Hepatocyte (in vitro differentiated cells): Measurements from ENCODE around the gene GPC5. TPM values are rescaled to one million over a fixed set of nuclear protein-coding genes. Genes with fewer than 3 reads are reported as not detected.

Source experiments
- DNase-seq: peaks from one replicate; pipeline ENCODE4 v3.0.0-alpha.2; 2016; ENCODE audit warnings: low spot score
- H2AFZ ChIP-seq: fragments of 200-600 bp; sonication (generic); 2 replicates; pipeline ENCODE4 v1.6.0; 2016; ENCODE audit warnings: antibody characterized with exemption, mild to moderate bottlenecking
- H3K27ac ChIP-seq: fragments of 200-600 bp; sonication (generic); 2 replicates; pipeline ENCODE4 v1.5.1; 2016; ENCODE audit warnings: mild to moderate bottlenecking
- H3K27me3 ChIP-seq: fragments of 200-600 bp; sonication (generic); 2 replicates; pipeline ENCODE4 v1.6.1; 2016
- H3K36me3 ChIP-seq: fragments of 200-600 bp; sonication (generic); replicated peaks from 2 replicates; pipeline ENCODE4 v1.5.1; 2016; ENCODE audit warnings: low read depth; ENCODE audit not compliant: insufficient read depth
- H3K4me1 ChIP-seq: fragments of 200-600 bp; sonication (generic); 2 replicates; pipeline ENCODE4 v1.5.1; 2016; ENCODE audit warnings: mild to moderate bottlenecking, moderate library complexity; ENCODE audit not compliant: insufficient read depth
- H3K4me2 ChIP-seq: fragments of 200-600 bp; sonication (generic); 2 replicates; pipeline ENCODE4 v1.6.0; 2016
- H3K4me3 ChIP-seq: fragments of 200-600 bp; sonication (generic); 2 replicates; pipeline ENCODE4 v1.5.1; 2016; ENCODE audit warnings: mild to moderate bottlenecking
- H3K79me2 ChIP-seq: fragments of 200-600 bp; sonication (generic); 2 replicates; pipeline ENCODE4 v1.6.0; 2017; ENCODE audit warnings: mild to moderate bottlenecking
- H3K9me2 ChIP-seq: fragments of 200-600 bp; sonication (generic); replicated peaks from 2 replicates; pipeline ENCODE4 v1.6.0; 2017; ENCODE audit warnings: mild to moderate bottlenecking; ENCODE audit not compliant: insufficient read depth
- H3K9me3 ChIP-seq: fragments of 200-600 bp; sonication (generic); 2 replicates; pipeline ENCODE4 v1.5.1; 2016; ENCODE audit warnings: low read depth, mild to moderate bottlenecking
- H4K20me1 ChIP-seq: fragments of 200-600 bp; sonication (generic); 2 replicates; pipeline ENCODE4 v1.6.0; 2016; ENCODE audit warnings: mild to moderate bottlenecking; ENCODE audit not compliant: insufficient read depth, poor library complexity, severe bottlenecking
- CTCF ChIP-seq: fragments of 200-600 bp; sonication (generic); IDR thresholded peaks from 2 replicates; pipeline ENCODE4 v1.5.1; 2016; ENCODE audit warnings: antibody characterized with exemption, mild to moderate bottlenecking; ENCODE audit not compliant: poor library complexity
- EZH2 ChIP-seq: fragments of 200-600 bp; sonication (generic); IDR thresholded peaks from 2 replicates; pipeline ENCODE4 v1.6.1; 2016; ENCODE audit warnings: antibody characterized with exemption, mild to moderate bottlenecking, borderline replicate concordance
- EZH2phosphoT487 ChIP-seq: fragments of 200-600 bp; sonication (generic); IDR thresholded peaks from one replicate; pipeline ENCODE4 v1.6.1; 2018; ENCODE audit warnings: antibody characterized with exemption, mild to moderate bottlenecking, low read depth, moderate library complexity; ENCODE audit not compliant: unreplicated experiment, severe bottlenecking
- WGBS: methylation state at CpG from one replicate; pipeline ENCODE4 v1.1.6; 2016; ENCODE audit warnings: low lambda C conversion rate; ENCODE audit errors: missing lambda C conversion rate; 5-methylcytosine and 5-hydroxymethylcytosine counted together
- polyA plus RNA-seq: library from polyadenylated mRNA; unstranded; fragments of >200 nt; fragmentation: Nextera tagmentation; extraction: Ambion mirVana; gene quantifications from 2 replicates; pipeline ENCODE4 v1.2.1, GENCODE V29; 2016
- total RNA-seq: library from RNA; depleted of rRNA; stranded (reverse); fragments of >200 nt; gene quantifications from 2 replicates; pipeline ENCODE4 v1.2.3, GENCODE V29; 2014

Gene GPC5
- total and polyA plus RNA-seq, 2 experiments from 2014 or later, result 3.9 to 5.4 TPM

DNA sequence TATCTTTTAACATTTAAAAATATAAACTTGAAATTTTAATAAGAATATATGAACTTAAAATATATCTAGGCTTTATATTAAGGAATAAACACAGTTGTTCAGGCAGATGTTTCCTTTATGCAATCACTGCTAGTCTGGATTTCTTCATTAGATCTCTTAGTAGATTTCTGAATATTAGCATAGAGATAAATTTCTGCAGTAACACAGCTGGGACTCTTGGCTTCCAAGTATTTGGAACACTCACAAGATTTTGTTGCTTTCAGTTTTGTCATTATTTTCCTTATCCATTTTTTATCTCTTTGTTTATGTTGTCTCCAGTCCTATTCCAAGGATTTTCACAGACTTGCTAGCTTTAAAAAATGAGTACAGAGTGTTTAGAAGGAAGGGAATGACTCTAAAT, 857.1 kb downstream of the GPC5 start:
- Histone ChIP-seq H4K20me1 (no peaks in the 10 kb centered on the region), H3K4me1 (no peaks in the 10 kb centered on the region), H3K27me3 (no peaks in the 10 kb centered on the region), H3K27ac (no peak overlapping the region), H3K36me3 (no peaks in the 10 kb centered on the region), H2AFZ (no peak overlapping the region), H3K4me3 (no peak overlapping the region), H3K79me2 (no peaks in the 10 kb centered on the region), H3K9me2 (no peaks in the 10 kb centered on the region), H3K9me3 (no peaks in the 10 kb centered on the region), H3K4me2 (no peak overlapping the region)
- DNase-seq, result no peak
- no peak for TF ChIP-seq EZH2

- no peaks in the 10 kb centered on the region for H3K36me3 ChIP-seq
- H3K4me3 ChIP-seq, result no peak overlapping the region
- H3K4me2 ChIP-seq, result no peak overlapping the region
- no peaks in the 10 kb centered on the region for H3K9me2 ChIP-seq
- no peak overlapping the region for H3K27ac ChIP-seq
- TF ChIP-seq EZH2phosphoT487, result no peak
- no peak for TF ChIP-seq CTCF
- no peak for TF ChIP-seq EZH2
- no peak for DNase-seq
- 93% methylated on average over 4 of the region's 4 CpGs for WGBS
- H4K20me1 ChIP-seq, result no peaks in the 10 kb centered on the region
- no peaks in the 10 kb centered on the region for H3K4me1 ChIP-seq
- H3K79me2 ChIP-seq, result no peaks in the 10 kb centered on the region
- H2AFZ ChIP-seq, result no peak overlapping the region
- H3K9me3 ChIP-seq, result no peaks in the 10 kb centered on the region
- no peaks in the 10 kb centered on the region for H3K27me3 ChIP-seq
These were observed 857.8 kb downstream of the GPC5 start for GRCh38 chr13:92256211-92256610.

GRCh38 chr13:92259046-92259445, 860.6 kb downstream of the GPC5 start:
- no peaks in the 10 kb centered on the region for H3K4me1 ChIP-seq
- no peak for DNase-seq
- H3K27me3 ChIP-seq, result no peaks in the 10 kb centered on the region
- no peak overlapping the region for H3K4me3 ChIP-seq
- no peak for TF ChIP-seq CTCF
- no peak for TF ChIP-seq EZH2phosphoT487
- no peak for TF ChIP-seq EZH2
- H3K4me2 ChIP-seq, result no peak overlapping the region
- no peaks in the 10 kb centered on the region for H3K79me2 ChIP-seq
- WGBS, result 91% methylated on average over 1 of the region's 1 CpG
- H3K9me2 ChIP-seq, result no peaks in the 10 kb centered on the region
- H3K36me3 ChIP-seq, result no peaks in the 10 kb centered on the region
- H3K9me3 ChIP-seq, result no peaks in the 10 kb centered on the region
- H2AFZ ChIP-seq, result no peak overlapping the region
- H3K27ac ChIP-seq, result no peak overlapping the region
- H4K20me1 ChIP-seq, result no peaks in the 10 kb centered on the region

GRCh38 chr13:92259523-92259922, 861.1 kb downstream of the GPC5 start:
- H3K4me1 ChIP-seq, result no peaks in the 10 kb centered on the region
- H3K79me2 ChIP-seq, result no peaks in the 10 kb centered on the region
- H3K9me3 ChIP-seq, result no peaks in the 10 kb centered on the region
- no peak for DNase-seq
- H3K27ac ChIP-seq, result no peak overlapping the region
- no peak overlapping the region for H3K4me2 ChIP-seq
- 100% methylated on average over 1 of the region's 1 CpG for WGBS
- no peaks in the 10 kb centered on the region for H3K27me3 ChIP-seq
- TF ChIP-seq EZH2, result no peak
- TF ChIP-seq EZH2phosphoT487, result no peak
- no peak for TF ChIP-seq CTCF
- H3K9me2 ChIP-seq, result no peaks in the 10 kb centered on the region
- H3K4me3 ChIP-seq, result no peak overlapping the region
- no peaks in the 10 kb centered on the region for H4K20me1 ChIP-seq
- no peaks in the 10 kb centered on the region for H3K36me3 ChIP-seq
- no peak overlapping the region for H2AFZ ChIP-seq
